ENCODE measurements around the gene AUTS2.

Gene AUTS2

GRCh38 chr7:69959789-69960499 is 361.7 kb downstream of the AUTS2 start:
- DNase-seq, result no peak

GRCh38 chr7:69961436-69961835 is 363.2 kb downstream of the AUTS2 start:
- no peak for DNase-seq

- no peak for DNase-seq
Observed at GRCh38 chr7:69962186-69963065, 364.2 kb downstream of the AUTS2 start.

- no peak for DNase-seq
Observed at GRCh38 chr7:69963393-69963792, 365.1 kb downstream of the AUTS2 start.

- no peak for DNase-seq
Observed at GRCh38 chr7:69966766-69967591, 368.7 kb downstream of the AUTS2 start.

- DNase-seq, result no peak
Observed at GRCh38 chr7:69967689-69968450, 369.6 kb downstream of the AUTS2 start.

GRCh38 chr7:69968969-69969556 is 370.8 kb downstream of the AUTS2 start:
- DNase-seq, result no peak

- DNase-seq, result no peak
Observed at GRCh38 chr7:69981646-69982045, 383.4 kb downstream of the AUTS2 start.

- DNase-seq, result no peak
Observed at GRCh38 chr7:69982197-69982596, 383.9 kb downstream of the AUTS2 start.

GRCh38 chr7:69989551-69989950 is 391.3 kb downstream of the AUTS2 start:
- DNase-seq, result no peak

GRCh38 chr7:69992938-69993337 is 394.7 kb downstream of the AUTS2 start:
- DNase-seq, result no peak

GRCh38 chr7:69994218-69994617 is 395.9 kb downstream of the AUTS2 start:
- DNase-seq, result no peak

- DNase-seq, result no peak
Observed at GRCh38 chr7:69994886-69995542, 396.7 kb downstream of the AUTS2 start.

- DNase-seq, result no peak
Observed at GRCh38 chr7:69996121-69996520, 397.8 kb downstream of the AUTS2 start.

GRCh38 chr7:70000737-70001348 is 402.6 kb downstream of the AUTS2 start:
- no peak for DNase-seq

- no peak for DNase-seq
Observed at GRCh38 chr7:70005480-70005879, 407.2 kb downstream of the AUTS2 start.

- DNase-seq, result no peak
Observed at GRCh38 chr7:70005891-70006260, 407.6 kb downstream of the AUTS2 start.

GRCh38 chr7:70006261-70006920 is 408.1 kb downstream of the AUTS2 start:
- DNase-seq, result no peak

GRCh38 chr7:70008466-70008865 is 410.2 kb downstream of the AUTS2 start:
- DNase-seq, result no peak

- DNase-seq, result no peak
Observed at GRCh38 chr7:70014472-70015177, 416.4 kb downstream of the AUTS2 start.

Measured in stimulated activated CD4-positive, alpha-beta T cell treated with anti-CD3 and anti-CD28 coated beads, Interleukin-4, amount 100 ng/mL, for 24 hours (primary cell).